ENCODE data around the gene STBD1.

The STBD1 gene

GRCh38 chr4:76296286-76296820 lies 10.2 kb upstream of the STBD1 start:
- Histone ChIP-seq H3K18ac (ENCODE audit: low read depth in 1 of 2, low read length in 2 of 2) (no peak overlapping the region), H3K14ac (ENCODE audit: low read length in 2 of 2) (no peak overlapping the region), H3K4me2 (ENCODE audit: low read length, poor library complexity, severe bottlenecking) (no peak overlapping the region), H3K9ac (ENCODE audit: low read length) (no peak overlapping the region), H2AFZ (ENCODE audit: low read depth, low read length) (no peak overlapping the region), H3K27me3 (ENCODE audit: control insufficient read depth in 1 of 2, insufficient read depth in 1 of 2, low read length in 2 of 2) (peaks cover 0 to 13% of the 10 kb centered on the region in 2 experiments), H3K4me1 (ENCODE audit: control insufficient read depth, insufficient read depth, low read depth, low read length) (no peaks in the 10 kb centered on the region), H3K9me3 (ENCODE audit: control insufficient read depth, low read length) (peaks cover 14% of the 10 kb centered on the region), H4K8ac (ENCODE audit: low read length) (no peak overlapping the region), H2AK5ac (ENCODE audit: low read length, severe bottlenecking) (no peak overlapping the region), H3K79me1 (replicated peaks; ENCODE audit: low read length, poor library complexity, severe bottlenecking) (no peaks in the 10 kb centered on the region), H3K23ac (ENCODE audit: low read length in 2 of 2) (no peak overlapping the region), H3K36me3 (ENCODE audit: control insufficient read depth in 1 of 2, insufficient read depth in 2 of 2, low read depth in 1 of 2, low read length in 2 of 2) (no peaks in the 10 kb centered on the region), H2BK15ac (ENCODE audit: low read depth, poor library complexity, severe bottlenecking) (no peak overlapping the region), H3K4me3 (ENCODE audit: insufficient read depth in 1 of 2, low read depth in 1 of 2, low read length in 2 of 2) (no peak overlapping the region), H3K4ac (ENCODE audit: low read depth in 1 of 2, low read length in 2 of 2) (no peak overlapping the region), H2BK120ac (ENCODE audit: low read depth, low read length) (no peak overlapping the region), H2BK5ac (ENCODE audit: low read depth, low read length, poor library complexity, severe bottlenecking) (no peak overlapping the region), H2BK12ac (ENCODE audit: low read length in 2 of 2) (no peak overlapping the region), H3K27ac (ENCODE audit: low read length, poor library complexity, severe bottlenecking) (no peak overlapping the region), H4K91ac (ENCODE audit: low read length) (no peak overlapping the region)
- DNase-seq = no peak
- WGBS = 76% methylated on average over 2 of the region's 3 CpGs

DNA sequence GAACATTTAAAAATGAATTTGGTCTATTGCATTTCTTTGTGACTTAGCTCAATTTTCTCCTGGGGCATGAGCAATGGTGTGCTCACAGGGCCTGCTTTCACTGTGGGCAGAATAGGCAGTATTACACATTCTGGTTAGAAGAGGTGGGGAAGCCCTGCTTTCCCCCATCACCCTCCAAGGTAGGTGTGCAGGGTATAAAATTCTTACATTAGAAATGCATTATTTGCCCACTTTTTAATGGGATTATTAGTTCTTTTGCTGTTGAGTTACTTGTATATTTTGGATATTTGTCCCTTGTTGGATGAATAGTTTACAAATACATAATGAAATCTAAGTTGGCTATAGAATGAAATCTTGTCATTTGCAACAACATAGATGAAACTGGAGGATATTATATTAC lies 8.3 kb upstream of the STBD1 start:
- Histone ChIP-seq H3K27ac (ENCODE audit: low read length, poor library complexity, severe bottlenecking) (no peak overlapping the region), H3K27me3 (ENCODE audit: control insufficient read depth in 1 of 2, insufficient read depth in 1 of 2, low read length in 2 of 2) (no peaks in the 10 kb centered on the region), H2AFZ (ENCODE audit: low read depth, low read length) (no peak overlapping the region), H3K23ac (ENCODE audit: low read length in 2 of 2) (no peak overlapping the region), H3K4me3 (ENCODE audit: insufficient read depth in 1 of 2, low read depth in 1 of 2, low read length in 2 of 2) (no peak overlapping the region), H3K4me1 (ENCODE audit: control insufficient read depth, insufficient read depth, low read depth, low read length) (peaks cover 2% of the 10 kb centered on the region), H3K4me2 (ENCODE audit: low read length, poor library complexity, severe bottlenecking) (no peak overlapping the region), H3K14ac (ENCODE audit: low read length in 2 of 2) (no peak overlapping the region), H2BK120ac (ENCODE audit: low read depth, low read length) (no peak overlapping the region), H3K9me3 (ENCODE audit: control insufficient read depth, low read length) (peaks cover 14% of the 10 kb centered on the region), H4K8ac (ENCODE audit: low read length) (no peak overlapping the region), H2BK12ac (ENCODE audit: low read length in 2 of 2) (no peak overlapping the region), H3K36me3 (ENCODE audit: control insufficient read depth in 1 of 2, insufficient read depth in 2 of 2, low read depth in 1 of 2, low read length in 2 of 2) (no peaks in the 10 kb centered on the region), H2BK15ac (ENCODE audit: low read depth, poor library complexity, severe bottlenecking) (no peak overlapping the region), H3K79me1 (replicated peaks; ENCODE audit: low read length, poor library complexity, severe bottlenecking) (no peaks in the 10 kb centered on the region), H3K9ac (ENCODE audit: low read length) (no peak overlapping the region), H4K91ac (ENCODE audit: low read length) (no peak overlapping the region), H2BK5ac (ENCODE audit: low read depth, low read length, poor library complexity, severe bottlenecking) (no peak overlapping the region), H2AK5ac (ENCODE audit: low read length, severe bottlenecking) (no peak overlapping the region), H3K4ac (ENCODE audit: low read depth in 1 of 2, low read length in 2 of 2) (no peak overlapping the region), H3K18ac (ENCODE audit: low read depth in 1 of 2, low read length in 2 of 2) (no peak overlapping the region)
- DNase-seq = no peak

- no peak for DNase-seq
- no peak overlapping the region for H3K14ac ChIP-seq (ENCODE audit: low read length in 2 of 2)
Observed at GRCh38 chr4:76300012-76300411, 6.5 kb upstream of the STBD1 start.

DNA sequence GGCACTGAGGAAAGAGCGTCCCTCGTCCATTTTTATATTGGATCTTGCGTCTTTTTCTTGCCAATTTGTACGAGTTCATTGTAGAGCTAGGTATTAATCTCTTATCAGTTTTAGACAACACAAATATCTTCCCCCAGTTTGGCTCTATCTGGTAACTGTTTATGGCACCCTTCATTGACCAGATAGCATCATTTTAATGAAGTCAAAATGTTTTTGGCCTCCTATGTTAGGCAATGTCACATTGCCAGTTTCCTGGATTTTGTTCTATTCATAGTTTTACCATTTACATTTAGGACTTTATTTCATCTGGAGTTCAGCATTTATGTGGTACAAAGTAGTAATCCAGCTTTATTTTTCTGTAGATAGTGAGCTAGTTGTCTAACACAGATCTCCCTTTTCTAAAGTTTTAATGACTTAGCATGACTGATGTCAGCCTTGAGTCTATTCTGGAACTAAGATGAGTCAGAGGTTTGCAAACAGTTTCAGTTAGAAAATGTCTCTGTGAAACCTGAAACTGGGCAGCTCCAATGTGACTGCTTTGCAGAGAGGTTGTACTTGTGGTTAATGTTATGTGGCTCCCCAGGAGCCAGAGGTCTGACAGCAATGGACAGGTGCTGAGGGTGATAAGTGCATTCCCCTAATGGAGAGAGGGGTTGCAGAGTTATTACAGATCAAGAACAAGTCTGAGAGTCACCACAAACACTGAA lies 5.3 kb upstream of the STBD1 start:
- Histone ChIP-seq H3K14ac (ENCODE audit: low read length in 2 of 2) (no peak overlapping the region), H3K4me3 (ENCODE audit: insufficient read depth in 1 of 2, low read depth in 1 of 2, low read length in 2 of 2) (peak overlapping the region in 1 of 2 experiments; percentile 9), H3K18ac (ENCODE audit: low read depth in 1 of 2, low read length in 2 of 2) (no peak overlapping the region), H3K79me1 (replicated peaks; ENCODE audit: low read length, poor library complexity, severe bottlenecking) (peaks cover 7% of the 10 kb centered on the region), H2BK15ac (ENCODE audit: low read depth, poor library complexity, severe bottlenecking) (no peak overlapping the region), H2AK5ac (ENCODE audit: low read length, severe bottlenecking) (no peak overlapping the region), H3K36me3 (ENCODE audit: control insufficient read depth in 1 of 2, insufficient read depth in 2 of 2, low read depth in 1 of 2, low read length in 2 of 2) (no peaks in the 10 kb centered on the region), H3K9me3 (ENCODE audit: control insufficient read depth, low read length) (peaks cover 14% of the 10 kb centered on the region), H4K8ac (ENCODE audit: low read length) (no peak overlapping the region), H3K4ac (ENCODE audit: low read depth in 1 of 2, low read length in 2 of 2) (no peak overlapping the region), H3K27me3 (ENCODE audit: control insufficient read depth in 1 of 2, insufficient read depth in 1 of 2, low read length in 2 of 2) (no peaks in the 10 kb centered on the region), H3K27ac (ENCODE audit: low read length, poor library complexity, severe bottlenecking) (peak overlapping the region; percentile 81), H3K9ac (ENCODE audit: low read length) (peak overlapping the region; percentile 31), H2BK120ac (ENCODE audit: low read depth, low read length) (no peak overlapping the region), H2BK5ac (ENCODE audit: low read depth, low read length, poor library complexity, severe bottlenecking) (no peak overlapping the region), H2BK12ac (ENCODE audit: low read length in 2 of 2) (no peak overlapping the region), H3K23ac (ENCODE audit: low read length in 2 of 2) (no peak overlapping the region), H3K4me1 (ENCODE audit: control insufficient read depth, insufficient read depth, low read depth, low read length) (peaks cover 4% of the 10 kb centered on the region), H4K91ac (ENCODE audit: low read length) (no peak overlapping the region), H3K4me2 (ENCODE audit: low read length, poor library complexity, severe bottlenecking) (no peak overlapping the region), H2AFZ (ENCODE audit: low read depth, low read length) (no peak overlapping the region)
- peak; percentile 88 for DNase-seq
- 100% methylated on average over 4 of the region's 4 CpGs for WGBS

More at GRCh38 chr4:76300012-76300411, 6.5 kb upstream of the STBD1 start:
- WGBS = 78% methylated on average over 4 of the region's 4 CpGs
- Histone ChIP-seq H3K27me3 (ENCODE audit: control insufficient read depth in 1 of 2, insufficient read depth in 1 of 2, low read length in 2 of 2) (no peaks in the 10 kb centered on the region), H2BK15ac (ENCODE audit: low read depth, poor library complexity, severe bottlenecking) (no peak overlapping the region), H3K23ac (ENCODE audit: low read length in 2 of 2) (no peak overlapping the region), H2AK5ac (ENCODE audit: low read length, severe bottlenecking) (no peak overlapping the region), H3K4ac (ENCODE audit: low read depth in 1 of 2, low read length in 2 of 2) (no peak overlapping the region), H4K91ac (ENCODE audit: low read length) (no peak overlapping the region), H3K9me3 (ENCODE audit: control insufficient read depth, low read length) (peaks cover 14% of the 10 kb centered on the region), H3K9ac (ENCODE audit: low read length) (no peak overlapping the region), H3K36me3 (ENCODE audit: control insufficient read depth in 1 of 2, insufficient read depth in 2 of 2, low read depth in 1 of 2, low read length in 2 of 2) (no peaks in the 10 kb centered on the region), H3K79me1 (replicated peaks; ENCODE audit: low read length, poor library complexity, severe bottlenecking) (peaks cover 3% of the 10 kb centered on the region), H3K27ac (ENCODE audit: low read length, poor library complexity, severe bottlenecking) (no peak overlapping the region), H2BK120ac (ENCODE audit: low read depth, low read length) (no peak overlapping the region), H3K4me3 (ENCODE audit: insufficient read depth in 1 of 2, low read depth in 1 of 2, low read length in 2 of 2) (no peak overlapping the region), H2BK12ac (ENCODE audit: low read length in 2 of 2) (no peak overlapping the region), H3K4me2 (ENCODE audit: low read length, poor library complexity, severe bottlenecking) (no peak overlapping the region), H4K8ac (ENCODE audit: low read length) (no peak overlapping the region), H2BK5ac (ENCODE audit: low read depth, low read length, poor library complexity, severe bottlenecking) (no peak overlapping the region), H3K18ac (ENCODE audit: low read depth in 1 of 2, low read length in 2 of 2) (no peak overlapping the region), H2AFZ (ENCODE audit: low read depth, low read length) (no peak overlapping the region), H3K4me1 (ENCODE audit: control insufficient read depth, insufficient read depth, low read depth, low read length) (peaks cover 2% of the 10 kb centered on the region)

All from mesenchymal stem cell (in vitro differentiated cells and primary cell).